GM04503 (cell line): ENCODE data around the gene KRT34.
A peak's percentile ranks its signal among the peaks of the same experiment; 100 is the strongest.
"Not testable (repeated sequence)": the region's sequence is repeated elsewhere in the genome, so short reads cannot be mapped to it uniquely, and the experiment has no call there.

Source experiments
- DNase-seq: peaks from one replicate; pipeline ENCODE4 v3.0.0-alpha.2; 2012; ENCODE audit warnings: low read depth

Gene KRT34

DNA sequence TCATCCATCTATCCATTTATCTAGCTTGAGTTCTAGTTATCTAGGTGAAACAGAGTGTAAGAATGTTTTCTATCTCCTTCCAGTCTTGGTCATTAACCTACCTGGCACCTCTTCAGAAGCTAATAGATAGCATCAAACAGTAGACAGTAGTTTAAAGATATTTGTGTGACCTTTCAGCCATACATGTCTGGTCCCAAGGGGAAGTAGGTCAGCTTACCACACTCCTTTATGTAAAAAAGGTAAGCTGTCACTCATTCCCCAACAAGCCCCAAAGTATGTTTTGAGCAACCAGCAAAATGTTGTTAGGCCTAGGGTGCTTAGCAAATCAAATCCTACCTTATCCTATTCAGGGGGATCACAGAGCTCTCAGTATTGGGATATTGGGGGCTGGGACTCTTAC lies 16.0 kb downstream of the KRT34 start:
- DNase-seq: no peak

DNA sequence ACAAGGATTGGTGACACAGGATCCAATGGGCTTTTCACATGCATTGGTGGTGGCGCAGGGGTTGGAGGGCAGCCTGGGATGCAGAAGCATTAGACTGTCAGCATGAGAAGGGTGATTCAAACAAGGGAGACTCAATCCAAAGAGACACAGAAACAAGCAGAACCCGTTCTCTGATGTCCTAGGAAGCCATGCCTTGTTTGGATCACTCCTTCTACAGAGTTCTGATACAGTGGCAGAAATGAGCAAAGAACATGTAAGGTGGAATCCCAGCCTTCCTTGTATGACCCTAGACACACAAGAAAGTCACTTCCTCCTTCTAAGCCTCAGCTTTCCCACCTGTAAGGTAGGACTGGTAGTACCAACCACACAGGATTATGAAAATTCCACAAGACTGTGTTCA lies 18.2 kb downstream of the KRT34 start:
- DNase-seq: no peak

DNA sequence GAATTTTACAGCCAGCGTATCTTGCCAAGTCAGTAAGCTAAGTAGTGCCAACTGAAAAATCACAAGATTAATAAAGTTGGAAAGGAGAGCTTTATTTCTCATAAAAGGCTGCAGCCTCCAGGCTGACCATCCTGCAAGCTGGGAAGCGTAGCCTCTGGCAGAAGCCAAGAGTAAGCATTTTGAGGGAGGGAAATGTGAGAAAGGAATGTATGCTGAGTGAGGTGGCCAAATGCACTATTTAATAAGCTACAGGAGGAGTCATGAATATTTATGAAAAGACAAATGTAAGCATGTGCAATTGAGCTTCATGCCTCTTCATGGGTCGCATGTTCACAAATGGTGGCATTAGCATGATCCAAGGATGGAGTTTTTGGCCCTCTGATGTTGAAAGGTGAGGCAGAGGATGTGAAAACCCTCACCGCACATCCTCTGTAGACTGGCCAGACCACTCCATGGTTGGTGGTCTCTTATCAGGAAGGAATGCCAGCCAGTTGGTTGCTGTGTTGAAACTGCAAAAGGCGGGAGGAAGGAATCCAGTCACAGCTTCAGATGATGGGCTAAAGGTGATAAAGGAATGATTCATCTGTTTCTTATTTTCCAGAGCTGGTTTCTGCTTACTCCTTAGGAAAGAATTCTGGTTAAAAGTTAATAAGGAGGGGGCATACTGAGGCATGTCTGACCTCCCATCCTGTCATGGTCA lies 21.7 kb downstream of the KRT34 start:
- DNase-seq: no peak

DNA sequence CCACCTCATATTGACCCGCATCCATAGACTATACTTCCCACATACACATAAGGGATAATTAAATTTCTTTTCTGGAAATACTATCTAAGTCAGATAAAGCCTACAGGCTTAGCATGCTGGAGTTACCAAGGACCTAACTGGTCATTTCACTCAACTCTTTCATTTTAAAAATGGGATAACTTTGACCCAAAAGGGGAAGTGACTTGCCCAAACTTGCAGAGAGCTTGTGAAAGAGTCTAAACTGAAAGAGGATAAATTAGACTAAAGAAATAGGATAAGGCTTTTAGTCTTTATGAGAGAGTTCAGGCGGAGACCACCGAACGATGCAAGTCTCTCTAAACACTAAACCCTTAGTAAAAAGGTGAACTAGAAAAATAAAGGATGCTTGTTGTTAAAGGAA lies 27.6 kb downstream of the KRT34 start:
- DNase-seq: no peak

DNA sequence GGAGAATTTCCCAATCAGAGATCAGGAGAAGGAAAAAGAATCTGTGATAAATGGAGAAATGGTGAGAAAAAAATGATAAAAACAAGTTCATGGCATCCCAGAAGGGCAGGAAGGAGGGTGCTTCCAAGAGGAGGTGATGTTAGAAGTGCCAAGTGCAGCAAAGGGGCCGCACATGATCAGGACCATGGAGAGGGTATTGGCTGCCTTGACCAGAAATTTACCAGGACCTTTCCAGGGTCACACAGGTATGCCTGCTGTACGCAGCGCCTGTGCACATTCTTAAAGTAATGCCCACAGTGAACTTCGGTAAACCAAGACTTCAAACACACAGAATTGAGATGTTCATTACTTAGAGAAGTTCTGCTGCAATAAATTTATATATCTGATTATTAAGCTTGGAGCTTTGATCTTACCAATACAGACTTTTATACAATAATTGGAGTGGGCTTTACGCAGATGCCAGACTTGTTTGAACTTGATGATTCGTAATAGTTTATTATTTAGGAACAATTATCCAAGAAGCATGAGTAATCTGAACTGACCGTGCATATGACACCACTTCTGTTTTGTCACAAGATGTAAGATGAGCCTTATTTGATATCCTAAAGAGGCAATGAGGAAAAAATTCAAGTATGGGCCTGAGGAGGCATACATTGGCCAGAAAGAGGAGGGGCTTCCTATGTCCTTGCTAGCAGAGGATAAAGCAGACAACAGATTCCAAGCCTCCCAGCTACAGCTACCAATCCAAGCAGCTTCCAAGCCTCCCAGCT lies 29.3 kb downstream of the KRT34 start:
- no peak for DNase-seq

DNA sequence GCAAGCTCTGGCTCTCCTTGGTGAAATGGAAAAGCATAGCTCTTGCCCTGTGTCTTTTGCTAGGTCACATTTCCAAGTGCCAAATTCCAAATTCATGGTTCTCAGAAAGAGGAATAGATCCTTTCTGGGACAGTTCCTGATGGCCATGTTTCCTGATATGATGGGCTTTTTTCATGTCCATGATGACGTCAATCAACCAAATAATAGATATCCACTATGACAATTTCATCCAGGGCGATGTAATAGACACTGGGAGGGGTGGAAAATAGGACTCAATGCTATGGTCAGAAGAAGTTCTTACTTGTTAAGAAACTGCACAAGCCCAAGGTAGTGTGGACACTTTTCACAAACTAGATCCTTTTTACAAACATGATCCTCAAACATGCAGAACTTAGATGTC lies 30.9 kb downstream of the KRT34 start:
- no peak for DNase-seq

DNA sequence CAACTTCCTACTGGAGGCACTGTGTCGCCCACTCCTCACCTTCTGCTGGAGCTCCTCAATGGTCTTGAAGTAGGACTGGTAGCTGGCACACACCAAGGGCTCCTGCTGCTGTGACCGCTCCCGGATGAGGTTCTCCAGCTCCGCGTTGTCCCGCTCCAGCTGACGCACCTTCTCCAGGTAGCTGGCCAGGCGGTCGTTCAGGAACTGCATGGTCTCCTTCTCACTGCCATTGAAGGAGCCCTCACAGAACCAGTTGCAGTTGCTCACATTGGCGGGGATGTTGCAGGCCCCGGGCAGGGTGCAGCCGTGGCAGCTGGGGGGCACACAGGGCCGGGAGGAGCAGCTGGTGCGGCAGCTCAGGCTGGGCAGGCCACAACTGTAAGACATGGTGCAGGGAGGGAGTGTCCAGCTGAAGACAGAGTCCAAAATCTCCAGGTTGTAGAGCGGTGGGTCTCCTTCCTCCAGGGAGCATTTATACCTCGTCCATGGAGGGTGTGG lies 31.7 kb downstream of the KRT34 start, which contains the start of gene KRT33A:
Gene KRT33A (minus strand): TSS at position 448 of the 498 bp plus-strand sequence. CDS start 61 bp downstream, at position 387.
- DNase-seq: not testable (repeated sequence)

DNA sequence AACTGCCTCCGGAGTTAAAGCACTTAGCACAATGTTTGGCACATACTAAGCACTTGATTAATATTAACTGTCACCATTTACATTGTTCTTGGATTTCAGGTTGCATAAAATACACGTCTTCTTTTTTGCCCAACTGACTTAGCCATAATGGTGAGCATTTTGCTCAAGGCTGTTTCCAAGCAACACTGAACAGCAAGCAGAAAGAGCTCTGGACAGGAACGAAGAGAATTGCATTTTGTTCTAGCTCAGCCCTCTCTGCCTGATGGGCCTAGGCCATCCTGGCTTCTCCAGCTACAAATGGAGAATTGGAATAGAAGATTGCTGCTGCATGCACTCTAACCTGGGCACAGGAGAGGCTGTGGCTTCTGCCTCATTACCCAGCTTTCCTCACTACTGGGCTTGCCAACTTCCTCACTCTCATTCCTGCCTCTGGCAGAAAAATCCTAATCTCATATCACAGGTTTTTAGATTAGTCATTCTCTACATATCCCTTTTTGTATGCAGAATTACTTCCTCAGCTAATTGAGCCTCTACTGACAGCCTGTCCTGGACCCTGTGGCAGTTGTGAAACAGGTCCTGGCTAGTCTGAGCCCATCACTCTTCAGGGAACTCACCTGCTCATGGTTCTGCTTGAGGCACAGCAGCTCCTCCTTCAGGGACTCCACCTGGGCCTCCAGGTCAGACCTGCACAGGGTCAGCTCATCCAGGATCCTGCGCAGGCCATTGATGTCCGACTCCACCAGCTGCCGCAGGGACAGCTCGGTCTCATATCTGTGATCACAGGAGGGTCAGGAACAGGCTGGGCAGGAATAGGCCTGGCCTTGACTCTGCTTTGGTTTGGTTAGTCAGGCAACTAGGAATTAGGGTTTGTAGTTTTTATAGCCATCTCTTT lies 34.0 kb downstream of the KRT34 start:
- DNase-seq: no peak

DNA sequence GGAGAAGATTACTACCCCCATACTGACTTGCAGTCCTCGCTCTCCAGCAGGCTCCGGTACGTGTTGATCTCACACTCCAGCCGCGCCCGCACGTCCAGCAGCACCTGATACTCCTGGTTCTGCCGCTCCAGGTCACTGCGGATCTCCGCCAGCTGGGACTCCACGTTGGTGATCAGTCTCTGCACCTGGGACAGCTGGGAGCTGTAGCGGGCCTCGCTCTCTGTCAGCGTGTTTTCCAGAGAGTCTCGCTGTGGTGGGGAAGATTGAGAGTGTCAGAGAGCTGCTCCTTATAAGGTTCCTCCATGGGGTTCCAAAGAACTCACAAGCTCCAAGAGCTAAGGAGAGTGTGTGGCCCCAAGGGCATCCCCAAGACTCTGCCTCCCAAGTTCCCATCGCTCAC lies 35.7 kb downstream of the KRT34 start:
- DNase-seq: not testable (repeated sequence)

DNA sequence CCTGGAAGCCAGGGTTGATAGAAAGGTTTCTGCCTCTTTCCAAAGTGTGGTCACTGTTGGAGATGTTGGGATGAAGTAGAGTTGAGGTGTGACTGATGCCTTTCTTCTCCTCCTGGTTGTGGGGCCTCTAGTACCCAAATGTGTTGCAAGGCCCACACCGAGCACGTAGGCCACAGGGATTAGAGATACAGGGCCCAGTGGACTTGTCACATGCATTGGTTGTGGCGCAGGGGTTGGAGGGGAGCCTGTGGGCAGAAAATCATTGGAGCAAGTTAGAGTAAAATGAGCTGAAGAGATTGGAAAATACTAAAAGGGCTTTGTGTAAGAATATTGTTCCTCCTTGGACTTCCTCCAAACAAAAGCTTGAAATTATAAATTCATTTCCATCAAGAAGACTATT lies 36.1 kb downstream of the KRT34 start:
- no peak for DNase-seq

DNA sequence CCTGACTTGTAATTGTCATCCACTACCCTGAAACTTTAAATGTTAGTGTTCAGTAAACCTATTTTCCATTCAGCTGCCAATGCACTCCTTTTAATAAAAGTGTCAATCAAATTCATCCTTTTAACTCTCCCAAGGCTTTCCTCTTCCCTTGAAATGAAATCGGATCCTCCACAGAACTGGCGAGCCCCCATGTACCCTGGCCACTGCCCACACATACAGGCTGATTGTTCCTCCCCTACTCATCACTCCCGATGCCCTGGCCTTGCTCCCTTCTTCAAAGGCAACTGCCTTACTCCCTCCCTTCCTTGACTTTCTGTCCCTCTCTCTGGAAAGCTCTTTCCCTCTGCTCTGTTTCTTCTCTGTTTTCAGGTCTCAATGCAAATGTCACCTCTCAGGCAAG lies 39.1 kb downstream of the KRT34 start:
- no peak for DNase-seq

DNA sequence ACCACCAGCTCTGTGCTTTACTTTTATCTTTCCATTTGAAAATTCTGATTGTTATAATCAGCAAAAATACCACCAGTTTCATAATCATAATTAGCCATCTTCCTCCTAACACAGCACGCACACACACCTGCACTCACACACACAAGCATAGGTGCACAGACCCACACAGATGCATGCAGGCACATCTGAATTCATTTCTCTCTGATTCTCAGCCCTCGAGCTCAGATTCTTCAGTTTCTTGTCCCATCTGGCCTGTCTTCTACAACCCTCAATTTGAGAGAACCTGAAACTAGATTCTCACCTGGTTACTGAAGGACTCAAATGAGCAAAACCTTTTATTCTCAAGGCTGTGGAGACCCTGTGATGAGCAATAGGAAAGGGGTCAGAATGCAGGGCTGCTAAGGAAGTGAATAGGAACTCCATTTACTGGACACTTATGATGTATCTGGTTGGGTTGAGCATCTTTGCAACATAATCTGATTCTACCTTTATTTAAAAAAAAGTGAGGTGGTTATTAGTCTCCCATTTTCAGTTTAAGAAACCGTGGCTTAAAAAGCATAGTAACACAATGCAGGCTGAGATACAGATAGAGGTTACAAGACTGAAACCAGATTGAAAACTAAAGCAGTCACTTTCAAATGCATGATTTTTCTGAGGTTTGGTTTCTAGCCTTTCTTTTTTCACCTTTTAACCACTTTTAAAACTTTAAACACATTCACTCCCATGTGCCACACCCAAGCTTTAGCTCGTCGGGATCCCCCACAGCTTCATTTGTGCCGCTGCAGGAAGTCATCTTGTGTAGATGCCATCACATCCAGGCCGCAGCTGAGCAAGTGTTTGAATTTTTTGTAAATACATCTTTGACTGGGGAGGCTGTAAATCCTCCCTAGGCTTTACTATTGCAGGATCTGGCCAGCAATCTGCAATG lies 40.9 kb downstream of the KRT34 start:
- no peak for DNase-seq

DNA sequence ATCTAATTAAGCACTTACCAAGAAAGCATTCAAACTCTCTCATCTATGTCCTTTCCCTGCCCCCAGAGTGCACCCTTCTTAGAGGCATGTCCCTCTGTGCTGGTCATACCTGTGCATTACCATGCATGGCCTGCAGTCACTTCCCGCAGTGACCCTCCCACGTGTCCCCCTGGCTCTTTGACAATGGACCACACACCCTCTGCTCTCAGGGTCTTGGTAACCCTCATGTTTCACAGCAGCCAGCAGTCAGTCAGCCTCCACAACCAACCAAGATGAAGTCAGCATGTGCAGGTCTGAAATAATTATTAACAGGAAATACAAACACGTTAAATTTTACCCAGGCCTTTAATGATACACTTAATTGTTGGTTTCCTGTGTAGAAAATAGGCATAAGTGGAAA lies 41.6 kb downstream of the KRT34 start:
- DNase-seq: no peak

DNA sequence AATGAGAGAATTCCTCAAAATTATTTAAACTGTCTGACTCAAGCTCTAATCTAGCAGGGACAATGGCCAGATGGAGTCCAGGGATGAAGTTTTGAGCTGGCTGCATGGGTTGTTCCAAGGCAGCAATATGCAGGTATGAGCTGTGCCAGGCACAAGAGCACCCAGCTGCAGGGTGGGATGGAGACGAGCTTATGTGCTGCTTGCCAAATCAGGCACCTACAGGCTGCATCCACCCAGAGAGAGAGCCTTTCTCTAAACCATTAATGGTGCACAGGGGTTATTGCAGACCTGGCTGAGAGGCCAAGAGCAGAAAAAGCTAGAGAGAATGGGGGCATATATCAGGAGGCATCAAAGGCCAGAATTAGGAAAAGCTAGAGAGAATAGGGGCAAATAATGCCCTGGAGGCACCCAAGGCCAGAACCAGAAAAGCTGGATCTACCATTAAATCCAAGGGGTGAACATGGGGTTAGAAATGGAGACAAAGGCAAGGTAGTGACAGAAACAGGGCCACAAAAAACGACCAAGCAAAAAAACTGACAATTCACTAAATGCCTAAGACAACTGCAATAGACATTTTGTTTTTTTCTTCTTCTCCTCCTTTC lies 42.4 kb downstream of the KRT34 start:
- DNase-seq: no peak

DNA sequence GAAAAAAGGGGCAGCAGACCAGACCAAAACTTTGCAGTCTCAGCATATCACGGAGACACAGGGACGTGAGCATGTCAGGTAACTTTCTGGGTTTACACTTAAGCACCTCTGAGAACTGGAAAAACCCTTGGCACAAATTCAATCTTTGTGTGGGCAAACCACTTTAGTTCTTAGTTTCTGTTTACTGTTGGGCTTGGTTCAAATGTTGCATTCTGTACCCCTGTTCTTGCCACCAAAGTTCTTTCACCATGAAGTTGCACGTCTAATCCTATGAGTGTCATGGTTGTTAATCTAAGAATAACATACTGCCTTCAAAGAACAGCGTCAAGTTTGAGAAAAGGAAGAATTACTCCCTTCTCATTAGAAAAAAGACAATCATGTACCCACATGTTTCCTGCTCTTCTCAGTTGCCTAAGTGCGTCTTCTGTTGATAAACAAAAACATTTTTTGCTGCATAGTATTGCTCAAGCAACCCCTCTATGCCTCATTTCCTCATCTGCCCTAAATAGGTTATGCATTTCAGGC lies 43.1 kb downstream of the KRT34 start:
- DNase-seq: peak; percentile 48

DNA sequence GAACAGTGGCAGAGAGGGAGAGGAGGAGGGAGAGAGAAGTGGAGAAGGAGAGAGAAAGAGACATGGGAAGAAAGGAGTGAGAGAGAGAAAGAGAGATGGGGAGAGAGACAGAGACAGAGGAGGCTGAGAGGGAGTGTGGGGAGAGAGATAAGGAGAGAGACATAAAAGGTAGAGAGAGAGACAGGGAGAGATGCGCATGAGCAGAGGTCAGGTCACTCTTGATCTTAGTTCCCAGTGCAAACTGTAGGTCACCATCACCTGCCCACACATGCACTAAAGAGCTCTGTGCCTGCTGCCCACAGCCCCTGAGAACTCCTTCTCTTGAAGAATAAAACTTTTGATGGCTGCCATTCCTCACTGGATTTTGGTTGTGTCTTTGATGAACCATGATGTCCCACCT lies 46.4 kb downstream of the KRT34 start:
- DNase-seq: no peak

DNA sequence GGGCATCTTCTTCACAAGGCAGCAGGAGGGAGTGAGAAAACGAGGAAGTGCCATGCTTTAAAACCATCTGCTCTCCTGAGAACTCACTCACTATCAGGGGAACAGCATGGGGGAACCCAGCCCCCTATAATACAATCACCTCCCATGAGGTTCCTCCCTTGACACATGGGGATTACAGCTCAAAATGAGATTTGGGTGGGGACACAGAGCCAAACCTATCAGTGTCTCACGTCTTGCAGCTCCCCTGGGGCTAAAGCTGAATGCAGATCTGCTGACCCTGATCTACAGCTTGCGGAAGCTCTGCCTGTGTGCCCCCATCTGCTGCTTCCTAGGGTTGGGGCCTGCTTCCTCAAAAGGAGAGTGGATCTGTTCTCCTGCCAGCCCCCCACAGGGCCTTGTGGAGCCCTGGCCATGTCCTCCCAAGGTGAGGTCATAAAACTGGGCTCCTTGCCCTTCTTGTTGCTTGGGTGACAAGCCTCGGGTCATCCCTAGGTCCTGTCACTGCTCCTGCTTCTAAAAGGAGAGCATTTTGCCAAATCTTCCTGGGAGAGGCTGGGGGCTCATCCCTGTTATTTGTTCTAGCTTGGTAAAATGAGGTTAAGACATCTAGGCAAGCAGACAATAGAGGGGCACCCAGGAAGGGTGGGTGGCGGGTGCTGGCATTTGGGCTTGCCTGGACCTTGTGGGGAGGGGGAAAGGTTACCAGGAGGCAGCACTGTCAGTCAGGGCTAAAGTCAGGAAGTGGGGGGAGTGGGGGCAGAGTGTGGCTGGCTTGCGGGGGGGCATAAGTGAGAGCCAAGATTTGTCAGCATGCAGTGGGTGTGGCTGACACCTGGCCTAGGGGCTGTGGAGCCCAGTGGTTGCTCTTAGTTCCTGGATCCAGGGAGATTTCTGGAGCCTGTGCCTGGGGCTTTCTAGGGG lies 47.5 kb downstream of the KRT34 start:
- DNase-seq: no peak

DNA sequence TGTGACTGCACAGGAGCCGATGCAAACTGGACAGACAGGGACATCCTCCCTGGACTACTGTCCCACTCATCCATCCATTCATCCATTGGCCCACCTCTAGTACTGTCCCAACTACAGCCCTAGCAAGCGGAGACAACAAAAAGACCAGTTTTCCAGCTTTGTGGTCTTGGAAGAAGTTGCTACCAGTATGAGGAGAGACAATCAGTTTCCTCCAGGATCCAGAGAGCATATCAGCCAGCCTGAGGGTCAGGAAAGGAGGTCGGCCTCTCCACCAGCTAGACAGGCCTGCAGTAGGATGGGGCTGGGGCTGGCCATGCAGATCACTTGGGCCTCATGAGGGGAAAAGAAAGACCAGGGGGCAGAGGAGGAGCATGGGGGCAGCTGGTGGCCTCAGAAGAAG lies 48.3 kb downstream of the KRT34 start:
- DNase-seq: no peak

DNA sequence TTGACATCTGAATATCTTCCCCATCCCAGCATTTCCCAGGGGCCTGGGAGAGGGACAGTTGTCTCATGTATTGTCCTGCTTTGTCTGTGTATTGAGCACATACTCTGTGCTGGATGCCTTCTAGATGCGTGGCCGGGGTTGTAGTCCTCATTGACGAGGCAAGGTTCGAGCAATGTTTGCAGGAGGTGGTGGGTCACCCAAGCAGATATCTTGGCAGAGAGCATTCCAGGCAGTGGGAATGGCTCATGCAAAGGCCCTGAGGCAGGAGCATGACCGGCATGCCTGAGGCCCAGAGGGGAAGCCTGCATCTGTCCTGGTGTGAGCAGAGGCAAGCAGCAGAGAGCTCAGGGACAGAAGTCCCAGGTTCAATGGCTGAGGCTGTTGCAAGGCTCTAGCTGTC lies 49.0 kb downstream of the KRT34 start:
- no peak for DNase-seq

DNA sequence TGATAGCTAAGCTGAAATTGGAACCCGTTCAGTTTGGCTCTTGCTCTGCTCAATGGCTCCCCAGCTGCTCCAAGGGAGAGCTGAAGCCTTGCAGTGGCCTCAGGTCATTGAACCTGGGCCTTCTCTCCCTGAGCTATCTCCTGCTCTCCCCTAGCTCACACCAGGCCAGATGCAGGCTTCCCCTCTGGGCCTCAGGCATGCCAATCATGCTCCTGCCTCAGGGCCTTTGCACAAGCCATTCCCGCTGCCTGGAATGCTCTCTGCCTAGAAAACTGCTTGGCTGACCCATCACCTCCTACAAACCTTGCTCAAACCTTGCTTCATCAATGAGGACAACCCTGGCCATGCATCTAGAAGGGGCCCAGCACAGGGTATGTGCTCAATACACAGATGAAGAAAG lies 49.9 kb downstream of the KRT34 start:
- DNase-seq: no peak
